ENCODE data around the gene FGFBP1.

Gene FGFBP1

GRCh38 chr4:15893962-15894361 lies 44.6 kb downstream of the FGFBP1 start:
- H3K4me2 ChIP-seq (ENCODE audit: low read length): no peak overlapping the region
- H3K79me2 ChIP-seq: no peaks in the 10 kb centered on the region
- no peak overlapping the region for H3K4me3 ChIP-seq (ENCODE audit: low read depth, low read length)
- no peaks in the 10 kb centered on the region for H3K9me3 ChIP-seq (ENCODE audit: control insufficient read depth, low read length)
- no peaks in the 10 kb centered on the region for H3K4me1 ChIP-seq
- TF ChIP-seq CTCF (IDR thresholded peaks at IDR 0.05): no peak
- no peaks in the 10 kb centered on the region for H3K27me3 ChIP-seq (ENCODE audit: control insufficient read depth, insufficient read depth, low read length)
- no peak overlapping the region for H3K9ac ChIP-seq
- no peak overlapping the region for H2AFZ ChIP-seq
- H3K36me3 ChIP-seq (ENCODE audit: control insufficient read depth, insufficient read depth, low read length): no peaks in the 10 kb centered on the region
- no peak overlapping the region for H3K27ac ChIP-seq

GRCh38 chr4:15891312-15891711 lies 47.2 kb downstream of the FGFBP1 start:
- no peak overlapping the region for H2AFZ ChIP-seq
- no peak overlapping the region for H3K4me2 ChIP-seq (ENCODE audit: low read length)

GRCh38 chr4:15890246-15890829 lies 48.2 kb downstream of the FGFBP1 start:
- no peak overlapping the region for H3K4me3 ChIP-seq (ENCODE audit: low read depth, low read length)
- H3K9ac ChIP-seq: no peak overlapping the region
- no peaks in the 10 kb centered on the region for H3K9me3 ChIP-seq (ENCODE audit: control insufficient read depth, low read length)
- no peaks in the 10 kb centered on the region for H3K27me3 ChIP-seq (ENCODE audit: control insufficient read depth, insufficient read depth, low read length)
- no peak overlapping the region for H3K4me2 ChIP-seq (ENCODE audit: low read length)
- no peak for TF ChIP-seq CTCF (IDR thresholded peaks at IDR 0.05)
- H3K27ac ChIP-seq: no peak overlapping the region
- no peak overlapping the region for H2AFZ ChIP-seq
- no peaks in the 10 kb centered on the region for H3K79me2 ChIP-seq
- H3K4me1 ChIP-seq: no peaks in the 10 kb centered on the region
- H3K36me3 ChIP-seq (ENCODE audit: control insufficient read depth, insufficient read depth, low read length): no peaks in the 10 kb centered on the region

More at GRCh38 chr4:15891312-15891711, 47.2 kb downstream of the FGFBP1 start:
- H3K79me2 ChIP-seq: no peaks in the 10 kb centered on the region
- no peak overlapping the region for H3K27ac ChIP-seq
- H3K36me3 ChIP-seq (ENCODE audit: control insufficient read depth, insufficient read depth, low read length): no peaks in the 10 kb centered on the region
- H3K9me3 ChIP-seq (ENCODE audit: control insufficient read depth, low read length): no peaks in the 10 kb centered on the region
- no peak for TF ChIP-seq CTCF (IDR thresholded peaks at IDR 0.05)
- H3K4me1 ChIP-seq: no peaks in the 10 kb centered on the region
- no peak overlapping the region for H3K4me3 ChIP-seq (ENCODE audit: low read depth, low read length)
- no peak overlapping the region for H3K9ac ChIP-seq
- no peaks in the 10 kb centered on the region for H3K27me3 ChIP-seq (ENCODE audit: control insufficient read depth, insufficient read depth, low read length)

GRCh38 chr4:15888515-15888914 lies 50.0 kb downstream of the FGFBP1 start:
- no peak for TF ChIP-seq CTCF (IDR thresholded peaks at IDR 0.05)
- H2AFZ ChIP-seq: no peak overlapping the region
- H3K4me3 ChIP-seq (ENCODE audit: low read depth, low read length): no peak overlapping the region
- H3K4me1 ChIP-seq: no peaks in the 10 kb centered on the region
- H3K36me3 ChIP-seq (ENCODE audit: control insufficient read depth, insufficient read depth, low read length): no peaks in the 10 kb centered on the region
- H3K4me2 ChIP-seq (ENCODE audit: low read length): no peak overlapping the region
- no peaks in the 10 kb centered on the region for H3K79me2 ChIP-seq
- no peak overlapping the region for H3K9ac ChIP-seq
- no peak overlapping the region for H3K27ac ChIP-seq
- H3K27me3 ChIP-seq (ENCODE audit: control insufficient read depth, insufficient read depth, low read length): no peaks in the 10 kb centered on the region
- H3K9me3 ChIP-seq (ENCODE audit: control insufficient read depth, low read length): no peaks in the 10 kb centered on the region
